ENCODE data around the gene CRB3.

GRCh38 chr19:6510618-6511017 is 46.5 kb downstream of the CRB3 start:
- TF ChIP-seq CTCF (IDR thresholded peaks at IDR 0.05; ENCODE audit: insufficient read depth, low read length) (no peak), POLR2AphosphoS5 (IDR thresholded peaks at IDR 0.05; ENCODE audit: low read depth) (no peak), GABPA (IDR thresholded peaks at IDR 0.05; ENCODE audit: low read depth) (no peak), REST (IDR thresholded peaks at IDR 0.05; ENCODE audit: insufficient replicate concordance, low read depth) (no peak)

Measured in HL-60 (cell line).